Measurements from ENCODE around the gene PVALEF. TPM values are rescaled to one million over a fixed set of nuclear protein-coding genes. Genes with fewer than 3 reads are reported as not detected.

The PVALEF gene
- total RNA-seq, 5 donors from 2014 or later (not counting 1 experiment from before 2014, with no cell fraction given) = not detected

- Histone ChIP-seq H3K27ac (ENCODE audit: low read length) (no peak overlapping the region), H3K27me3 (replicated peaks in 1 of 2; ENCODE audit: control insufficient read depth in 2 of 2, extremely low read depth in 1 of 2, insufficient read depth in 2 of 2, low read length in 1 of 2) (no peaks in the 10 kb centered on the region), H3K4me1 (ENCODE audit: control insufficient read depth in 1 of 2, extremely low read depth in 1 of 2, insufficient read depth in 2 of 2, low read length in 2 of 2) (no peaks in the 10 kb centered on the region), H3K4me3 (ENCODE audit: control insufficient read depth in 1 of 2, extremely low read depth in 1 of 2, low read length in 1 of 2) (no peak overlapping the region), H3K36me3 (ENCODE audit: control insufficient read depth in 2 of 2, extremely low read depth in 1 of 2, insufficient read depth in 1 of 2, low read length in 1 of 2) (peaks cover 8 to 12% of the 10 kb centered on the region in 2 donors), H3K9me3 (no peaks in the 10 kb centered on the region)
- no peaks in the 10 kb centered on the region for H3K36me3 Mint-ChIP-seq
- no peak overlapping the region for H3K4me3 Mint-ChIP-seq
- H3K27ac Mint-ChIP-seq = no peak overlapping the region
- no peaks in the 10 kb centered on the region for H3K4me1 Mint-ChIP-seq
- ChIA-PET POLR2A (no interaction called here), CTCF (no interaction called here)
- WGBS (ENCODE audit: insufficient coverage) = 93% methylated on average over 31 of the region's 38 CpGs
- no peaks in the 10 kb centered on the region for H3K9me3 Mint-ChIP-seq
- H3K27me3 Mint-ChIP-seq = no peaks in the 10 kb centered on the region
- DNase-seq (no peak), ATAC-seq (replicated peaks in 1 of 4) (no peak)
Measured at GRCh38 chr17:81193470-81194224, 28.3 kb downstream of the PVALEF start.

- no peaks in the 10 kb centered on the region for H3K9me3 Mint-ChIP-seq
- no peaks in the 10 kb centered on the region for H3K27me3 ChIP-seq (replicated peaks in 1 of 2; ENCODE audit: control insufficient read depth in 2 of 2, extremely low read depth in 1 of 2, insufficient read depth in 2 of 2, low read length in 1 of 2)
- ATAC-seq (replicated peaks in 1 of 4) (no peak), DNase-seq (no peak)
- H3K4me1 Mint-ChIP-seq = no peaks in the 10 kb centered on the region
- no peak overlapping the region for H3K27ac ChIP-seq (ENCODE audit: low read length)
- no peaks in the 10 kb centered on the region for H3K27me3 Mint-ChIP-seq
- no peaks in the 10 kb centered on the region for H3K36me3 Mint-ChIP-seq
- H3K27ac Mint-ChIP-seq = no peak overlapping the region
- H3K36me3 ChIP-seq (ENCODE audit: control insufficient read depth in 2 of 2, extremely low read depth in 1 of 2, insufficient read depth in 1 of 2, low read length in 1 of 2) = peaks cover 8 to 12% of the 10 kb centered on the region in 2 donors
- no peaks in the 10 kb centered on the region for H3K9me3 ChIP-seq
- no peak overlapping the region for H3K4me3 Mint-ChIP-seq
- WGBS (ENCODE audit: insufficient coverage) = 94% methylated on average over 17 of the region's 21 CpGs
- ChIA-PET POLR2A (no interaction called here), CTCF (no interaction called here)
- H3K4me1 ChIP-seq (ENCODE audit: control insufficient read depth in 1 of 2, extremely low read depth in 1 of 2, insufficient read depth in 2 of 2, low read length in 2 of 2) = no peaks in the 10 kb centered on the region
- no peak overlapping the region for H3K4me3 ChIP-seq (ENCODE audit: control insufficient read depth in 1 of 2, extremely low read depth in 1 of 2, low read length in 1 of 2)
Measured at GRCh38 chr17:81194225-81194760, 29.0 kb downstream of the PVALEF start.

GRCh38 chr17:81194941-81195901 lies 29.9 kb downstream of the PVALEF start:
- POLR2A ChIA-PET = no interaction called here
- CTCF ChIA-PET = interaction anchor here in 1 of 2 donors (0.5 kb wide), 1 partner anchor 208 kb away, joined by 3 read pairs; no protein-coding TSS in a partner anchor
- Histone ChIP-seq H3K36me3 (ENCODE audit: control insufficient read depth in 2 of 2, extremely low read depth in 1 of 2, insufficient read depth in 1 of 2, low read length in 1 of 2) (peaks cover 8 to 20% of the 10 kb centered on the region in 2 donors), H3K4me3 (ENCODE audit: control insufficient read depth in 1 of 2, extremely low read depth in 1 of 2, low read length in 1 of 2) (no peak overlapping the region), H3K4me1 (ENCODE audit: control insufficient read depth in 1 of 2, extremely low read depth in 1 of 2, insufficient read depth in 2 of 2, low read length in 2 of 2) (no peaks in the 10 kb centered on the region), H3K9me3 (no peaks in the 10 kb centered on the region), H3K27me3 (replicated peaks in 1 of 2; ENCODE audit: control insufficient read depth in 2 of 2, extremely low read depth in 1 of 2, insufficient read depth in 2 of 2, low read length in 1 of 2) (no peaks in the 10 kb centered on the region), H3K27ac (ENCODE audit: low read length) (no peak overlapping the region)
- Mint-ChIP-seq H3K27ac (no peak overlapping the region), H3K36me3 (no peaks in the 10 kb centered on the region), H3K4me1 (no peaks in the 10 kb centered on the region), H3K27me3 (no peaks in the 10 kb centered on the region), H3K9me3 (no peaks in the 10 kb centered on the region), H3K4me3 (no peak overlapping the region)
- DNase-seq (no peak), ATAC-seq (replicated peaks in 1 of 4) (no peak)
- WGBS (ENCODE audit: insufficient coverage) = 95% methylated on average over 34 of the region's 37 CpGs

- POLR2A ChIA-PET = no interaction called here
- no peaks in the 10 kb centered on the region for H3K4me1 ChIP-seq (ENCODE audit: control insufficient read depth in 1 of 2, extremely low read depth in 1 of 2, insufficient read depth in 2 of 2, low read length in 2 of 2)
- peaks cover 3 to 21% of the 10 kb centered on the region in 2 donors for H3K36me3 ChIP-seq (ENCODE audit: control insufficient read depth in 2 of 2, extremely low read depth in 1 of 2, insufficient read depth in 1 of 2, low read length in 1 of 2)
- ATAC-seq (replicated peaks in 1 of 4) (no peak), DNase-seq (no peak)
- H3K4me3 ChIP-seq (ENCODE audit: control insufficient read depth in 1 of 2, extremely low read depth in 1 of 2, low read length in 1 of 2) = no peak overlapping the region
- Mint-ChIP-seq H3K4me3 (no peak overlapping the region), H3K4me1 (no peaks in the 10 kb centered on the region), H3K27ac (no peak overlapping the region), H3K9me3 (no peaks in the 10 kb centered on the region), H3K27me3 (no peaks in the 10 kb centered on the region), H3K36me3 (no peaks in the 10 kb centered on the region)
- no peaks in the 10 kb centered on the region for H3K9me3 ChIP-seq
- WGBS (ENCODE audit: insufficient coverage) = 95% methylated on average over 9 of the region's 14 CpGs
- CTCF ChIA-PET = no interaction called here
- no peak overlapping the region for H3K27ac ChIP-seq (ENCODE audit: low read length)
- H3K27me3 ChIP-seq (replicated peaks in 1 of 2; ENCODE audit: control insufficient read depth in 2 of 2, extremely low read depth in 1 of 2, insufficient read depth in 2 of 2, low read length in 1 of 2) = no peaks in the 10 kb centered on the region
Measured at GRCh38 chr17:81195941-81196495, 30.7 kb downstream of the PVALEF start.

- peaks cover 5 to 21% of the 10 kb centered on the region in 2 donors for H3K36me3 ChIP-seq (ENCODE audit: control insufficient read depth in 2 of 2, extremely low read depth in 1 of 2, insufficient read depth in 1 of 2, low read length in 1 of 2)
- Mint-ChIP-seq H3K27ac (no peak overlapping the region), H3K4me1 (no peaks in the 10 kb centered on the region), H3K4me3 (no peak overlapping the region), H3K36me3 (no peaks in the 10 kb centered on the region), H3K9me3 (no peaks in the 10 kb centered on the region), H3K27me3 (no peaks in the 10 kb centered on the region)
- no peaks in the 10 kb centered on the region for H3K9me3 ChIP-seq
- no peak overlapping the region for H3K27ac ChIP-seq (ENCODE audit: low read length)
- no peak for DNase-seq
- no peak overlapping the region for H3K4me3 ChIP-seq (ENCODE audit: control insufficient read depth in 1 of 2, extremely low read depth in 1 of 2, low read length in 1 of 2)
- WGBS (ENCODE audit: insufficient coverage) = 95% methylated on average over 41 of the region's 45 CpGs
- no peak for ATAC-seq (replicated peaks in 1 of 4)
- no peaks in the 10 kb centered on the region for H3K27me3 ChIP-seq (replicated peaks in 1 of 2; ENCODE audit: control insufficient read depth in 2 of 2, extremely low read depth in 1 of 2, insufficient read depth in 2 of 2, low read length in 1 of 2)
- CTCF ChIA-PET = no interaction called here
- POLR2A ChIA-PET = no interaction called here
- H3K4me1 ChIP-seq (ENCODE audit: control insufficient read depth in 1 of 2, extremely low read depth in 1 of 2, insufficient read depth in 2 of 2, low read length in 2 of 2) = no peaks in the 10 kb centered on the region
Measured at GRCh38 chr17:81196505-81197408, 31.4 kb downstream of the PVALEF start.

Data from T-cell (primary cell).